HepG2 (cell line): ENCODE data around the gene HERC4. TPM values are rescaled to one million over a fixed set of nuclear protein-coding genes. Genes with fewer than 3 reads are reported as not detected.
A peak's percentile ranks its signal among the peaks of the same experiment; 100 is the strongest.

Source experiments
- ATF7 ChIP-seq, 2 experiments: fragments of 450-650 bp in 1 of 2; sonication (generic) in 1 of 2; formaldehyde crosslinking in 1 of 2; IDR thresholded peaks; 2 replicates each; pipeline versions ENCODE4 v1.4.0 to v1.6.1; 2016 to 2020; ENCODE audit warnings: antibody characterized with exemption in 1 of 2, mild to moderate bottlenecking in 1 of 2, missing genetic modification reagents in 1 of 2
- CBX2 ChIP-seq, 2 experiments: fragments of 200-600 bp in 1 of 2; sonication (generic); formaldehyde crosslinking in 1 of 2; IDR thresholded peaks; 2 replicates each; pipeline versions ENCODE4 v1.7.0 to v1.8.1; 2018 to 2022; ENCODE audit warnings: low read depth in 2 of 2, low read length in 1 of 2, mild to moderate bottlenecking in 1 of 2, missing genetic modification reagents in 1 of 2
- DMAP1 ChIP-seq: IDR thresholded peaks from 2 replicates; pipeline ENCODE4 v1.6.1; 2016
- FOXJ3 ChIP-seq: sonication (generic); formaldehyde crosslinking; IDR thresholded peaks from 2 replicates; pipeline ENCODE4 v1.4.0; 2020; ENCODE audit warnings: missing genetic modification reagents, mild to moderate bottlenecking, borderline replicate concordance
- GATAD2A ChIP-seq: IDR thresholded peaks from 2 replicates; pipeline ENCODE4 v1.6.1; 2016
- HMGA1 ChIP-seq: sonication (generic); formaldehyde crosslinking; conservative IDR thresholded peaks from 2 replicates; pipeline ENCODE4 v1.4.0; 2020; ENCODE audit warnings: missing genetic modification reagents
- MATR3 ChIP-seq: sonication (generic); formaldehyde crosslinking; IDR thresholded peaks from 2 replicates; pipeline ENCODE4 v1.4.0; 2020; ENCODE audit warnings: missing genetic modification reagents
- PAWR ChIP-seq: sonication (generic); formaldehyde crosslinking; IDR thresholded peaks from 2 replicates; pipeline ENCODE4 v1.4.0; 2020; ENCODE audit warnings: missing genetic modification reagents, mild to moderate bottlenecking, borderline replicate concordance
- SKIL ChIP-seq: sonication (generic); formaldehyde crosslinking; IDR thresholded peaks from 2 replicates; pipeline ENCODE4 v1.8.0; 2022; ENCODE audit warnings: missing genetic modification reagents, mild to moderate bottlenecking, moderate library complexity, borderline replicate concordance
- SMAD9 ChIP-seq: sonication (generic); formaldehyde crosslinking; IDR thresholded peaks from 2 replicates; pipeline ENCODE4 v1.5.1; 2020; ENCODE audit warnings: mild to moderate bottlenecking, missing genetic modification reagents
- ZBTB44 ChIP-seq: sonication (generic); formaldehyde crosslinking; IDR thresholded peaks from 2 replicates; pipeline ENCODE4 v1.4.0; 2020; ENCODE audit warnings: missing genetic modification reagents
- ZNF205 ChIP-seq: IDR thresholded peaks from 2 replicates; pipeline ENCODE4 v1.6.1; 2018; ENCODE audit warnings: missing biosample characterization, missing genetic modification reagents
- ZNF253 ChIP-seq: sonication (generic); formaldehyde crosslinking; IDR thresholded peaks from 2 replicates; pipeline ENCODE4 v1.8.0; 2022; ENCODE audit warnings: mild to moderate bottlenecking, missing genetic modification reagents, borderline replicate concordance
- ZNF281 ChIP-seq: sonication (generic); formaldehyde crosslinking; IDR thresholded peaks from 2 replicates; pipeline ENCODE4 v1.4.0; 2020; ENCODE audit warnings: missing genetic modification reagents, borderline replicate concordance
- ZNF441 ChIP-seq: sonication (generic); formaldehyde crosslinking; IDR thresholded peaks from 2 replicates; pipeline ENCODE4 v1.7.0; 2021; ENCODE audit warnings: missing genetic modification reagents, borderline replicate concordance
- ZNF446 ChIP-seq: sonication (generic); formaldehyde crosslinking; IDR thresholded peaks from 2 replicates; pipeline ENCODE4 v1.5.0; 2020; ENCODE audit warnings: mild to moderate bottlenecking, missing genetic modification reagents
- ZNF574 ChIP-seq: sonication (generic); formaldehyde crosslinking; IDR thresholded peaks from 2 replicates; pipeline ENCODE4 v1.4.0; 2020; ENCODE audit warnings: missing genetic modification reagents
- ZNF672 ChIP-seq: sonication (generic); formaldehyde crosslinking; IDR thresholded peaks from 2 replicates; pipeline ENCODE4 v1.8.1; 2022; ENCODE audit warnings: missing genetic modification reagents
- ZSCAN22 ChIP-seq: sonication (generic); formaldehyde crosslinking; IDR thresholded peaks from 2 replicates; pipeline ENCODE4 v1.4.0; 2020; ENCODE audit warnings: mild to moderate bottlenecking, missing genetic modification reagents
- polyA plus RNA-seq, 8 experiments: library from polyadenylated mRNA; depleted of rRNA in 3 of 8; stranded (reverse) in 7 of 8; unstranded in 1 of 8; fragments of >200 nt; fragmentation: Illumina TruSeq in 4 of 8; extraction: Trizol in 4 of 8; gene quantifications; 2 replicates each; pipeline versions ENCODE4 v1.2.1 to v1.2.3, GENCODE V29; 2011 to 2016; ENCODE audit warnings: low read depth in 4 of 8, missing spikeins in 1 of 8, mixed read lengths in 1 of 8; ENCODE audit not compliant: insufficient read depth in 1 of 8
- total RNA-seq, 5 experiments: library from RNA; depleted of rRNA; stranded (reverse); fragments of >200 nt; fragmentation: Illumina TruSeq; extraction: Trizol; gene quantifications; 2 replicates each; pipeline ENCODE4 v1.2.3, GENCODE V29; 2016; ENCODE audit warnings: low read depth in 1 of 5

Gene HERC4
- total and polyA plus RNA-seq, 2 of the 13 experiments (the other 11 are each of a cell fraction or from before 2014, with no cell fraction given), result 9.8 to 20.2 TPM

DNA sequence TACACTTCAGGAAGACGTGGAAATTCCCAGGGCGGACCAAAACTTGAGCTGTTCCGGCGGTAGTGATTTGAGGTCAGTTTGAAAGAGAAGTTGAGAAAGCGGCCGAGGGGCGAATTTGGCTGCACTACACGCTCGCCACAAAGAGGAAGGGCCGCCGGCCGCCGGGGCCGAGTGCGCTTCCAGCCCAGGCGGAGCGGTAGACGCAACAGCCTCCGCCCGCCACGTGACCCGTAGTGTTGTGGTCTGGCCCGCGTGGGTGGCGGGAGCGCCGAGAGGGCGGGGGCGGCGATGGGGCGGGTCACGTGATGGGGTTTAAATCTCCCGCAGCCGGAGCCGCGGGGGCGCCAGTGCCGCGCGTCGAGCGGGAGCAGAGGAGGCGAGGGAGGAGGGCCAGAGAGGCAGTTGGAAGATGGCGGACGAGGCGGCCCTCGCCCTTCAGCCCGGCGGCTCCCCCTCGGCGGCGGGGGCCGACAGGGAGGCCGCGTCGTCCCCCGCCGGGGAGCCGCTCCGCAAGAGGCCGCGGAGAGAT, 190.7 kb downstream of the HERC4 start, which contains the start of gene SIRT1 (continued):
- no peak for TF ChIP-seq CBX2 (IDR thresholded peaks at IDR 0.05; ENCODE audit: low read depth, low read length)
- no peak for TF ChIP-seq CBX2 (CRISPR knock-in tag; IDR thresholded peaks at IDR 0.05; ENCODE audit: low read depth)
- TF ChIP-seq MATR3 (CRISPR knock-in tag), result no peak
- peak; percentile 68 for TF ChIP-seq GATAD2A
- peak; percentile 85 for TF ChIP-seq DMAP1
- TF ChIP-seq ZNF441 (CRISPR knock-in tag), result peak; percentile 90
- TF ChIP-seq ZNF205 (CRISPR knock-in tag), result peak; percentile 79; the same call in 1 of the 2 replicates
- TF ChIP-seq ATF7 (IDR thresholded peaks at IDR 0.05), result no peak
- TF ChIP-seq ATF7 (CRISPR knock-in tag; IDR thresholded peaks at IDR 0.05), result 0 out of 2 replicates have a peak, but pooled peaks have one; percentile 62
- no peak for TF ChIP-seq PAWR
- TF ChIP-seq ZNF281 (CRISPR knock-in tag), result peak; percentile 57; the same call in 1 of the 2 replicates
- peak; percentile 37; the same call in 1 of the 2 replicates for TF ChIP-seq FOXJ3 (CRISPR knock-in tag)
- peak; percentile 36; the same call in 1 of the 2 replicates for TF ChIP-seq ZNF446 (CRISPR knock-in tag)
- no peak for TF ChIP-seq ZSCAN22 (CRISPR knock-in tag)
- TF ChIP-seq SKIL, result peak; percentile 91
- no peak for TF ChIP-seq HMGA1 (CRISPR knock-in tag)
- TF ChIP-seq SMAD9 (CRISPR knock-in tag), result no peak
- TF ChIP-seq ZNF253, result peak; percentile 60; the same call in 1 of the 2 replicates
- peak; percentile 83; the same call in 1 of the 2 replicates for TF ChIP-seq ZBTB44 (CRISPR knock-in tag)
- TF ChIP-seq ZNF672, result no peak
- TF ChIP-seq ZNF574, result peak; percentile 99
